ENCODE data around the gene CYP19A1.

CYP19A1 gene

GRCh38 chr15:51322621-51323296 lies 15.6 kb downstream of the CYP19A1 start:
- no peaks in the 10 kb centered on the region for H3K36me3 ChIP-seq
- peak overlapping the region in 8 of 11 experiments; percentile 11 to 72 (median 42); a peak in 16 of 22 replicates for H3K4me2 ChIP-seq
- peak overlapping the region in 2 of 11 experiments; percentile 7 to 25; a peak in 3 of 22 replicates for H3K27ac ChIP-seq
- no peak overlapping the region for H3K4me3 ChIP-seq
- H4K20me1 ChIP-seq = no peaks in the 10 kb centered on the region
- no peak for TF ChIP-seq Cebpa-rat (IDR thresholded peaks at IDR 0.05)
- peaks cover 0 to 24% (median 11%) of the 10 kb centered on the region in 10 experiments; a peak in 14 of 20 replicates for H3K4me1 ChIP-seq
- H3K9ac ChIP-seq = no peak overlapping the region
- no peaks in the 10 kb centered on the region for H3K9me3 ChIP-seq (replicated peaks in 1 of 11)
- H3K27me3 ChIP-seq = no peaks in the 10 kb centered on the region

GRCh38 chr15:51321316-51321715 lies 17.1 kb downstream of the CYP19A1 start:
- Histone ChIP-seq H3K9ac (no peak overlapping the region), H3K27me3 (no peaks in the 10 kb centered on the region), H3K9me3 (replicated peaks in 1 of 11) (no peaks in the 10 kb centered on the region), H3K4me3 (no peak overlapping the region), H3K4me2 (0 out of 22 replicates have a peak overlapping the region, but pooled peaks of 1 of the 11 experiments have one; percentile 58), H4K20me1 (no peaks in the 10 kb centered on the region), H3K4me1 (peaks cover 0 to 24% (median 11%) of the 10 kb centered on the region in 10 experiments; a peak in 14 of 20 replicates), H3K36me3 (no peaks in the 10 kb centered on the region), H3K27ac (no peak overlapping the region)
- TF ChIP-seq Cebpa-rat (IDR thresholded peaks at IDR 0.05) = no peak

- no peak overlapping the region for H3K4me2 ChIP-seq
- H3K27me3 ChIP-seq = no peaks in the 10 kb centered on the region
- no peak overlapping the region for H3K9ac ChIP-seq
- H4K20me1 ChIP-seq = no peaks in the 10 kb centered on the region
- H3K27ac ChIP-seq = no peak overlapping the region
- TF ChIP-seq Cebpa-rat (IDR thresholded peaks at IDR 0.05) = no peak
- no peaks in the 10 kb centered on the region for H3K36me3 ChIP-seq
- peaks cover 0 to 24% (median 11%) of the 10 kb centered on the region in 10 experiments; a peak in 14 of 20 replicates for H3K4me1 ChIP-seq
- H3K9me3 ChIP-seq (replicated peaks in 1 of 11) = no peaks in the 10 kb centered on the region
- no peak overlapping the region for H3K4me3 ChIP-seq
Observed at GRCh38 chr15:51320843-51321242, 17.6 kb downstream of the CYP19A1 start.

GRCh38 chr15:51319539-51319938 lies 18.9 kb downstream of the CYP19A1 start:
- no peaks in the 10 kb centered on the region for H3K27me3 ChIP-seq
- H4K20me1 ChIP-seq = no peaks in the 10 kb centered on the region

GRCh38 chr15:51318382-51319150 lies 19.8 kb downstream of the CYP19A1 start:
- Histone ChIP-seq H3K27me3 (no peaks in the 10 kb centered on the region), H3K36me3 (no peaks in the 10 kb centered on the region), H4K20me1 (no peaks in the 10 kb centered on the region), H3K9me3 (replicated peaks in 1 of 11) (no peaks in the 10 kb centered on the region), H3K4me3 (no peak overlapping the region), H3K27ac (no peak overlapping the region), H3K9ac (no peak overlapping the region), H3K4me2 (peak overlapping the region in 1 of 11 experiments; percentile 31; a peak in 2 of 22 replicates), H3K4me1 (peaks cover 0 to 24% (median 11%) of the 10 kb centered on the region in 10 experiments; a peak in 14 of 20 replicates)
- peak in 9 of 11 experiments; percentile 23 to 90 (median 63); a peak in 12 of 22 replicates for TF ChIP-seq Cebpa-rat (IDR thresholded peaks at IDR 0.05)

More at GRCh38 chr15:51319539-51319938, 18.9 kb downstream of the CYP19A1 start:
- H3K4me3 ChIP-seq = no peak overlapping the region
- H3K9me3 ChIP-seq (replicated peaks in 1 of 11) = no peaks in the 10 kb centered on the region
- no peaks in the 10 kb centered on the region for H3K36me3 ChIP-seq
- no peak overlapping the region for H3K4me2 ChIP-seq
- no peak overlapping the region for H3K27ac ChIP-seq
- no peak for TF ChIP-seq Cebpa-rat (IDR thresholded peaks at IDR 0.05)
- peaks cover 0 to 24% (median 11%) of the 10 kb centered on the region in 10 experiments; a peak in 14 of 20 replicates for H3K4me1 ChIP-seq
- no peak overlapping the region for H3K9ac ChIP-seq

DNA sequence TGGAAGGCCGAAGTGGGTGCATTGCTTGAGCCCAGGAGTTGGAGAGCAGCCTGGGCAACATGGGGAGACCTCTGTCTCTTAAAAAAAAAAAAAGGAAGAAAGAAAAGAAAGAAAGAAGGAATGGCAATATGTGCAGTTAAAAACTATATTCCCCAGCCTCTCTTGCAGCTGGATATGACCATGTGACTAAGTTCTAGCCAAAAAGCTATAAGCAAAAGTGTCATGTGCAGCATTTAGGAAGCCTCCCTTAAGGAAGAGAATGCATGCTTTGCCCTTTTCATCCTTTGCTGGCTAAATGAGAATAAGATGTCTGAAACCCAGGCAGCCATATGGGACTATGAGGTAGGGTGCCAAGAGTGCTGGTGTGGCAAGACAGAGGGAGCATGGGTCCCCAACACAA lies 21.8 kb downstream of the CYP19A1 start:
- no peaks in the 10 kb centered on the region for H4K20me1 ChIP-seq
- no peaks in the 10 kb centered on the region for H3K27me3 ChIP-seq
- H3K4me3 ChIP-seq = no peak overlapping the region
- no peak overlapping the region for H3K4me2 ChIP-seq
- H3K27ac ChIP-seq = no peak overlapping the region
- TF ChIP-seq Cebpa-rat (IDR thresholded peaks at IDR 0.05) = no peak
- H3K9ac ChIP-seq = no peak overlapping the region
- no peaks in the 10 kb centered on the region for H3K36me3 ChIP-seq
- peaks cover 0 to 11% (median 6%) of the 10 kb centered on the region in 10 experiments; a peak in 8 of 20 replicates for H3K4me1 ChIP-seq
- H3K9me3 ChIP-seq (replicated peaks in 1 of 11) = no peaks in the 10 kb centered on the region

GRCh38 chr15:51315726-51316125 lies 22.7 kb downstream of the CYP19A1 start:
- H3K36me3 ChIP-seq = no peaks in the 10 kb centered on the region
- no peaks in the 10 kb centered on the region for H3K27me3 ChIP-seq
- no peak for TF ChIP-seq Cebpa-rat (IDR thresholded peaks at IDR 0.05)
- H3K9me3 ChIP-seq (replicated peaks in 1 of 11) = no peaks in the 10 kb centered on the region
- no peaks in the 10 kb centered on the region for H4K20me1 ChIP-seq
- H3K4me2 ChIP-seq = no peak overlapping the region
- H3K9ac ChIP-seq = no peak overlapping the region
- H3K27ac ChIP-seq = no peak overlapping the region
- peaks cover 0 to 12% (median 6%) of the 10 kb centered on the region in 10 experiments; a peak in 7 of 20 replicates for H3K4me1 ChIP-seq
- no peak overlapping the region for H3K4me3 ChIP-seq

DNA sequence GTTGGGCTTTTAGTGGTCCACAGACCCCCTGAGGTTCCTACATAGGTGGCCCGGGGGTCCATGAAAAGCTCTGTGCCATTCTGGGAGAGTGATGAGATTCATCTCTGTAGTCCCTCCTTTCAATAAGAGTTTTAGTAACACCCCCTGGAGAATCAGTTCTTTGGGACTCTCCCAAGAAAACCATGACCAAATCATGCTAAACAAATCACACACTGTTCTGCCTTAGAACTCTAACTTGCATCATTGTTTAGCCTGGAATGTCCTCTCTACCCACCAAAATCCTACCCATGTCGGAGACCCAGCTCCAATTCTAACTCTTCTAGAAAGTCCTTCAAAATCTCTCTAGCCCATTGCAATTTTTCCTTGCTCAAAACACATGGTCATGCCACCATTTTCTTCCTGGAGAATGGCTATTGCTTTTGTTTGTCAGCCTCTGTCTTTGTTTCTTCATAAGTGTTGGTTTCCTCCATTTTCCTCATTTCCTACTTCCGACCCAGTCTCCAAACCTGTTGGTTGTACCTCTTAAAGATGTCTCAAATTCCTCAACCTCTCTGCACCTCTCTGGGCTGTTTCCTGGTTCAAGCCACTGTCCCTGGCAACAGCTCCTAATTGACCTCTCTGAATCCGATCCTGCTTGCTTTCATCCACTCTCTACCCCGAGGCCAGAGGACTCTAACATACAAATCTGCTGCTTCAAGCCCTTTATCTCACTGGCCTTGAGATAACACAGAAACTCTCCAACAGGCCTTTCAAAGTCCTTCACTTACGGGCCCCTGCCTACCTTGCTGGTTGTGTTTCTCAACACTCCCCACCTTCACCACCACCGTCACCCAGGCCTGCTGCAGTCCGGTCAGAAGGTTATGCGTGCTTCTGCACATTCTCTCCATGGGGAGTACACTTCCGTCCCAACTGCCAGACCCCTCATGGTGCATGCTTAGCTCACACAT lies 23.7 kb downstream of the CYP19A1 start:
- Histone ChIP-seq H3K4me2 (no peak overlapping the region), H3K27ac (no peak overlapping the region), H3K9me3 (replicated peaks in 1 of 11) (no peaks in the 10 kb centered on the region), H3K9ac (no peak overlapping the region), H3K36me3 (no peaks in the 10 kb centered on the region), H4K20me1 (no peaks in the 10 kb centered on the region), H3K27me3 (no peaks in the 10 kb centered on the region), H3K4me1 (peaks cover 0 to 22% (median 10%) of the 10 kb centered on the region in 10 experiments; a peak in 10 of 20 replicates), H3K4me3 (no peak overlapping the region)
- no peak for TF ChIP-seq Cebpa-rat (IDR thresholded peaks at IDR 0.05)

Measured in BLaER1 treated with 17β-estradiol and CSF1 and Interleukin-3, amounts not matched to agents 10 nM and 100 nM (cell line).